GM19023 (cell line): ENCODE results near the gene GNG7.
"Not testable (repeated sequence)": the region's sequence is repeated elsewhere in the genome, so short reads cannot be mapped to it uniquely, and the experiment has no call there.

Source experiments
- ATAC-seq: cut with Tn5 transposase; IDR thresholded peaks from one replicate; pipeline ENCODE4 v1.9.1; 2021; ENCODE audit warnings: mild to moderate bottlenecking, moderate library complexity; ENCODE audit not compliant: unreplicated experiment

Gene GNG7

GRCh38 chr19:2678044-2678671, 24.3 kb downstream of the GNG7 start:
- ATAC-seq = no peak

GRCh38 chr19:2676823-2677222, 25.7 kb downstream of the GNG7 start:
- no peak for ATAC-seq

GRCh38 chr19:2675892-2676291, 26.6 kb downstream of the GNG7 start:
- ATAC-seq = no peak

- ATAC-seq = no peak
Observed at GRCh38 chr19:2670217-2670616, 32.3 kb downstream of the GNG7 start.

GRCh38 chr19:2668175-2668763, 34.2 kb downstream of the GNG7 start:
- ATAC-seq = no peak

GRCh38 chr19:2667349-2667748, 35.1 kb downstream of the GNG7 start:
- ATAC-seq = not testable (repeated sequence)

GRCh38 chr19:2666344-2666994, 36.0 kb downstream of the GNG7 start:
- no peak for ATAC-seq

GRCh38 chr19:2665103-2665502, 37.4 kb downstream of the GNG7 start:
- no peak for ATAC-seq

GRCh38 chr19:2663920-2664571, 38.4 kb downstream of the GNG7 start:
- no peak for ATAC-seq

GRCh38 chr19:2661615-2662014, 40.9 kb downstream of the GNG7 start:
- no peak for ATAC-seq

- ATAC-seq = no peak
Observed at GRCh38 chr19:2659856-2660432, 42.5 kb downstream of the GNG7 start.

GRCh38 chr19:2656533-2656932, 46.0 kb downstream of the GNG7 start:
- no peak for ATAC-seq

- no peak for ATAC-seq
Observed at GRCh38 chr19:2653710-2654707, 48.5 kb downstream of the GNG7 start.

- ATAC-seq = no peak
Observed at GRCh38 chr19:2653218-2653617, 49.3 kb downstream of the GNG7 start.

GRCh38 chr19:2652504-2653099, 49.9 kb downstream of the GNG7 start:
- ATAC-seq = no peak

- not testable (repeated sequence) for ATAC-seq
Observed at GRCh38 chr19:2651002-2651733, 51.3 kb downstream of the GNG7 start.

GRCh38 chr19:2650515-2650914, 52.0 kb downstream of the GNG7 start:
- no peak for ATAC-seq

- no peak for ATAC-seq
Observed at GRCh38 chr19:2648528-2648937, 54.0 kb downstream of the GNG7 start.

GRCh38 chr19:2648099-2648498, 54.4 kb downstream of the GNG7 start:
- no peak for ATAC-seq
